WI38 (cell line): ENCODE data around the gene TMEM119.

Experiments
- H3K4me3 ChIP-seq: 2 replicates; pipeline ENCODE4 v1.5.1; 2011; ENCODE audit warnings: low read depth, mild to moderate bottlenecking, control low read depth, low read length
- CTCF ChIP-seq: IDR thresholded peaks from 2 replicates; pipeline ENCODE4 v1.5.1; 2012; ENCODE audit warnings: low read depth, mild to moderate bottlenecking, control low read depth, low read length

TMEM119 gene

GRCh38 chr12:108568338-108569154, 29.3 kb downstream of the TMEM119 start:
- H3K4me3 ChIP-seq = no peak overlapping the region
- no peak for TF ChIP-seq CTCF

GRCh38 chr12:108567406-108568337, 30.2 kb downstream of the TMEM119 start:
- no peak for TF ChIP-seq CTCF
- H3K4me3 ChIP-seq = no peak overlapping the region

GRCh38 chr12:108566452-108566851, 31.4 kb downstream of the TMEM119 start:
- no peak for TF ChIP-seq CTCF
- H3K4me3 ChIP-seq = no peak overlapping the region

GRCh38 chr12:108565976-108566375, 31.9 kb downstream of the TMEM119 start:
- no peak overlapping the region for H3K4me3 ChIP-seq
- no peak for TF ChIP-seq CTCF

GRCh38 chr12:108565146-108565545, 32.7 kb downstream of the TMEM119 start:
- TF ChIP-seq CTCF = no peak
- H3K4me3 ChIP-seq = no peak overlapping the region

- no peak for TF ChIP-seq CTCF
- H3K4me3 ChIP-seq = no peak overlapping the region
These were observed 33.2 kb downstream of the TMEM119 start for GRCh38 chr12:108564724-108565123.

GRCh38 chr12:108563804-108564151, 34.1 kb downstream of the TMEM119 start:
- TF ChIP-seq CTCF = no peak
- H3K4me3 ChIP-seq = peak overlapping the region; percentile 97
